Astrocyte of the hippocampus (primary cell): Measurements from ENCODE around the gene CASP3.
A peak's percentile ranks its signal among the peaks of the same experiment; 100 is the strongest.

Experiments
- DNase-seq: peaks from one replicate; pipeline ENCODE4 v3.0.0; 2011; ENCODE audit warnings: low read depth, low spot score

Gene CASP3

DNA sequence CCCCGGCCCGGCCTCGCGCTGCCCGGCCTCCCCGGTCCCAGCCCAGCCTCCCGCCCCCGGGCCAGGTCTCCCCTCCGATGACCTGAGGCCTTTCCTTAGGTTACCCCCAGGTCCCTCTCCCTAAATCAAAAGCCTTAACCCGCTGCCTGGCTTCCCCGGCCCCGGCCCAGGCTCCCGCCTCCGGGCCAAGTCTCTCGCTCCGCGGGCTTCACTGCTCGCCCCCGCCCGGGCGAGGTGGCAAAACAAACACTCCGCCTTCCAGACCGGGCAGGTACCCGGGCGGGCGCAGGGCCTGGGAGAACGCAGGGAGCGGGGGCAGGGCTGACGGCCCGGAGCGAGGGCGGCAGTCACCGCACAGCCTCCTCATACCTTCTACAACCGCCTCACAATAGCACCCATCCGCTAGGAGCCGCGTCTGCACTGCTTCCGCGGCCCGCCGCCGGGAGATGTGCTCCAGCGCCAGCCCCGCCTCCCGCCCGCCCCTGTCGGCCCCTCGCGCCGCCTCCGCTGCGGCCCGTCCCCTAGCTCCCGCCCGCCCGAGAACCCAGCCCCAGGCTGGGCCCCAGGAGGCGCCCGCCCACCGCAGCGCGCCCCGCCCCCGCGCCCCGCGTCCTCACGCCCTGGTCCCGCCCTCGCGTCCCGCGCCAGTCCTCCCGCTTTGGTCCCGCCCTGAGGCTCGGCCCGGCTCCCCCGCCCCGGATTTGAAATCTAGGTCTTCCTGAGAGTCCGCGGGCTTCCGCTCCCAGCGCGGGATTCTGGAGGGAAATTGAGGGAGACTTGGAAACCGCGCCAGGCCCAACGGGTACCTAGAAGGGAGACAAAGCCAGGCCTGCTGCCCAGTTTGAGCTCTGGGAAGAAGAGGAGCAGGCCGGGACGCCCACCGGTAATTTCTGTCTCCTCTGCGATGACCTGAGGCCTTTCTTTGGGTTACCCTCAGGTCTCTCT lies at the start of gene CASP3, which contains the start of gene PRIMPOL:
TSS of gene CASP3 (minus strand) at position 422 of the 945 bp plus-strand sequence. CDS start 10,994 bp downstream, outside the sequence.
TSS of gene PRIMPOL (plus strand) at position 713 of the 945 bp plus-strand sequence. CDS start 7,403 bp downstream, outside the sequence.
- peak; percentile 99 for DNase-seq

DNA sequence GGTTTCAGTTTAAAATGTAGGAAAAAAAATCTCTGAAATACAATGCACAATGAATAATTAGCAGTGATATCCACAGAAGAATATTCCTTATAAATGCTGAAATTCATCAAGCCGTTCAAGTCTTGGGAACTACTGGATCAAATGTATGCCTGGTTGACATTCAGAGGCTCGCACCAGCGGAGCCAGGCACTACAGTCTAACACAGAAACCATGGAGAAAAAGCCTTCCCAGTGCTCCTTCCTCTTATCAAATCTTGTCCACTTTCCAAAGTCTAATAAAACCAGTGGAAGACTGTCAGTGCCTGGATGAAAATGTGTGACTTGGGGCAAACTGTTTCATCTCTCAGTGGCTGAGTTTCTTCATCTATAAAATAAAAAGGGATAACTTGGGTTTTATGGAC lies 48.7 kb upstream of the CASP3 start:
- no peak for DNase-seq

DNA sequence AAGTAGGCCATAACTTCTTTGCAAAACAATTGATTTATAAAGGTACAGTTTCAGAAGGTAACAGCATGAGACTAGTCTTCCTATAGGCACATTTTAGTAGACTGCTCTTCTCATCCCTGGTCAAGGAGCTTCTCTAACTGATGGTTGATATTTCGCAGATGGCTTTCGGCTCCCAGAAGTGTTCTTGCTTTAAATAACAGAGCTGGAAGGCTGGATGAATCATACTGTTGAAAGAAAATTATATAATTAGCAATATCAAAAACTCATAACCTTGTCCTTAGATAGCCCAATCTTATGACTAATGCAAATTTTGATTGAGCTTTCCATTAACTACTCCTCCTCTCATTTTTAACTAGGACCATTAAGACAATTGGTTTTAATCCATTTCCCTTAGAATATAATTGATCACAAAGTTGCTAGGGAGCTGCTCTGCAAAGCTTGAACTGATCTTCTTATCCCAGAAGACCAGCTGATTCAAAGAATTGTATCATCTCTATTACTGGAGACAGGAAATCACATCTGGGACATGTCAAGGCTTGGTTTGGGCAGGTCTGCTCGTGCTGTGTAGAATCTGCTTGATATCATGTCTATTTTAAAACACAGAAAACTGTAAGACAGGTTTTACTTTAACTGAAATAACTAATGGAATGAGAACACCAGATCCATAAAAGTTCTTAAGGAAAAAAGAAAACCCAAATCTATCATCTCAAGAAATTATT lies 46.1 kb upstream of the CASP3 start:
- DNase-seq = no peak

DNA sequence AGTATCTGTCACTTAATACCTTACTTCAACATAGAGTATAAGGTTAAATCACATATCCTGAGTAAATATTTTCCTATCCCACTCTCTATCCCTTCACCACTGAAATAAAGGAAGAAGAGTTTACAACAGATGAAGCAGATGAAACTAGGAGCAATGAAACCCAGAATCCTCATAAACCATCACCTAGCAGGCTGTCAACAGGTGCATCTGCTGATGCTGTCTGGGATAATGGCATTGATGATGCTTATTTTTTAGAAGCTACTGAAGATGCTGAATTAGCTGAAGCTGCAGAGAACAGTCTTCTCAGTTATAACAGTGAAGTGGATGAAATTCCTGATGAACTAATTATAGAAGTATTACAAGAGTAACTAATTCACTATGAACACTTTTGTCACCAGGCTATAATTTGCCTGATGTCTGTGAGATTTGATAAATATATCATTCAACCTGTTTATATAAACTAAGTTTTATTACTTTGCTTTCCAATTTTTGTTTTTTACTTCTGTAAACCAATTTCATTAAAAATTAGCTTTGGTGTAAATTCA lies 45.2 kb upstream of the CASP3 start:
- no peak for DNase-seq

DNA sequence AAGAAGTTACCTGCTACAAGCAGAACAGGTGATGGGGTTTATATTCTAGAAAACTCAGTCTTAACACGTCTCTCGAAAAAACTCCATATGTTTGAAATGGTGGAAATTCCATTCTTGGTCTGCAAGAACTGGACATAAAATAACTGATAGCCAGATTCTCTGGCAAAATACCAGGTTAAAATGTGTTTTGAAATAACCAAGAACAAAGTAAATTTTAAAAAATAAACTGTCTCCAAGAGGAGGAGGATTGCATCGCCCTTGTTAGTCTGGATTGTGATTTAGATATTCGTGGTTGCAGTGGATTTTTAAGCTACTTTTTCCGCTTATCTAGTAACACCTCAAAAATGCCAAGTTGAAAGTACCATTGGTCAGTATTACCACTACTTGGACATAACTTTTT lies 43.8 kb upstream of the CASP3 start:
- DNase-seq = peak; percentile 27

DNA sequence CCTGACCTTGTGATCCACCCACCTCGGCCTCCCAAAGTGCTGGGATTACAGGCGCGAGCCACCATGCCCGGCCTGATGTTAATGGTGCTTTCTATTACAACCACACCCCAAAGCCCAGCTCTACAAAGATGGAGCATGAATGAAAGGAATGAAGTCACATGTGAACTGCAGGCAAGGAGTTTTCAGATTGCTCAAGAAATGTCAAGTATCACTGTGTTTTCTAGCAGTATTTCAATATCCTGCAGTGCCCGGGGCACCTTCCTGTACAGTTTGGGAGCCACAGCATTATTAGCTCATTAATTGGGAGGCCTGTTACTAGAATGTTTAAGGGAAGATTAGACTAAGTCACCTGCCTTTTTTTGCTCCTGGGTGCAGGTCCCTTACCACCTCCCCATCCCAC lies 40.4 kb upstream of the CASP3 start:
- DNase-seq = no peak

DNA sequence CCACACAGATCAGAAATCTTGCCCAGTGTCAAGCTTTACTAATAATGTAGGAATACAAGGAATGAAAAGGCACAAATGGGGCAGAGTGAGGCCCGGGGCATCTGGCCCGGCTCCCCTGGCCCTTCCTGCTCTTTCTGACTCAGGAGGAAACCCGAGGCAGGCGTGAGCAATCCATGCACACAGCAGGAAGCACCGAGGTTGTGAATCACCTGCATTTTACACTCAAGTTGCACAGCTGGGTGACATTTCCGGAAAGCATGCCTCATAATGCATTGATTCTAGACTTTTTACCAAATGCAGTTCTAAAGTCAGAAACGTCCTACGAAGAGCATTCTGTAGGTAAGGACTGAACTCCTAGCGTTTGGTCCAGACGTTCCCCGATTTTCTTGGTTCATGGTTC lies 39.2 kb upstream of the CASP3 start:
- DNase-seq = peak; percentile 84

DNA sequence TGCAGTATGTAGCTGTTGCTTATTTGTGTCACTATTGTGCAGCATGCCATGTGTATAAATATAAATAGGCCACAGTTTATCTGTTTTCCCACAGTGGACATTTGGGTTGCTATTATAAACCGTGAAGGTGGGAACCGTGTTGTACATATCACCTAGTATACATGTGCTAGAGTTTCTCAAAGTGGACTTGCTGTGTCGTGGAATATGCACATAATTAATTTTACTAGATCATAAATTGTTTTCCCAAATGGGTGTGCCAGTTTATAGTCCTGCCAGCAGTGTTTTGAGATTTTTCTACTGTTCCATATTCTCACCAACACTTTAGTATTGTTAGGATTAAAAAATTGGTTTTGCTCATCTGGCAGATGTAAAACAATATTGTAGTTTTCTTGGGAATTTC lies 38.8 kb upstream of the CASP3 start:
- no peak for DNase-seq

DNA sequence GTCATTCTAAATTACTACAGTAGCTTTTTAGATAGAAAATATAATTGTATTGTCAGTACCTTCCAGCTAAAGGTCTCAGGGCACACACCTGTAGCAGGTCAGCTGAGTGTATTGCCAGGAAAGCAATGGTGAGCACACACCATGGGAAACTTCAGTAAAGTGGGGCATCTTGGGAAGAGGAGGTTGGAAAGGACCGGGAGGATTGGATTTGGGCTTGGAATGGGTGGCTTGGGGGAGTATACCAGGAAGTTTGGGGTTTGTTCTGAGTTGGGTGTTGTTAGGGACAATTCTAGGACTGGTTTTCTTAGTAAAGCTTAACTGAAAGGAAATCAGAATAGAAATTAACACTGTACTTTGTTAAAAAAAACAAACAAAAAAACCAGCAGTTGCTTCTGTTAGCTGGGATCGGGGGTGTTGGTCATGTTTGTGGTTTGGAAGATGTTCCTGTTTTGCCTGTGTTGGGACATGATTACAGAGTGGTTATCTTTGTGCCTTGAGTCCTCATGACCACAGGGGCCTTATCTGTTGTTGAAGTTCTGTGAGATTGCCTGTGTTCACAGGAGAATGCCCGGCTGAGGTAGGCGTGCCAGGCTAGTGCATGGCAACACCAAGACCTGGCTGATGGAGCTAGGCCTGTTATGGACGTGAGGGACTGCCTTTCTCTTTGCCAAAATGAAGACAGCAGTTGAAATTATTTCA lies 35.4 kb upstream of the CASP3 start:
- DNase-seq = no peak

DNA sequence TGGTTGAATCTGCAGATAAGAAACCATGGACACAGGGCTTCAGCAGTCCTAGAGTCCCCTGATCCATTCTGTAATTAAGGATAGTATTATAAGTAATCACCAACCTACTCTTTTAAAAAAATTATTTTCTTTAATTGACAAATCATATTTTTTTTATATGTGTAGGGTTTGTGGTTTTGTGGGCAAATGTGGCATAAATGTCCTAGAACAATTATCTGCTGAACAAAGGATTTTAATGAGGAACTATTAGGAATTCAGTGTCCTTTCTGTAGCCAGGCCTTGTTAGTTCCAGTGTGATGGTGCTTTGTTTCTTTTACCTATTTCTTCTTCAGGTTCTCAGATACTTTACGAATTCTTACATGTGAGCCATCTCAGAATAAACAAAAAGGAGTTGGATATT lies 32.7 kb upstream of the CASP3 start:
- DNase-seq = no peak

DNA sequence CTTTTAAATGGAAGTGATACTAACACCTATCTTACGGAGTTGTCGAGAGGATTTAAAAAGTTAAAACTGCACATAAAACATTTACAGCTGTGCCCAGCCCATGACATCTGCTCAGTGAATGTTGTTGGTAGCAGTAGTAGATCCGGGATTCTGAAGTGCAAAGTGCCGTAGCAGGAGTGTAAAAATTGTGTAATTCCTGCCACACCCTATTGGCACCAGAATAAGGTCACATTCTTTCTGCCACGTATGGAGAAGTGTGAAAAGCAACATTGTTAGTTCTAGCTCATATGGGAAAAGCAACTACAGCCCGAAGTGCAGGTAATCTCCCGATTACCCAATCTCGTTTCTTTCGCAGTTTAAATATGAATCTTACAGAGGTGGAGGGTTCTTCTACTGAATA lies 31.5 kb upstream of the CASP3 start:
- no peak for DNase-seq

DNA sequence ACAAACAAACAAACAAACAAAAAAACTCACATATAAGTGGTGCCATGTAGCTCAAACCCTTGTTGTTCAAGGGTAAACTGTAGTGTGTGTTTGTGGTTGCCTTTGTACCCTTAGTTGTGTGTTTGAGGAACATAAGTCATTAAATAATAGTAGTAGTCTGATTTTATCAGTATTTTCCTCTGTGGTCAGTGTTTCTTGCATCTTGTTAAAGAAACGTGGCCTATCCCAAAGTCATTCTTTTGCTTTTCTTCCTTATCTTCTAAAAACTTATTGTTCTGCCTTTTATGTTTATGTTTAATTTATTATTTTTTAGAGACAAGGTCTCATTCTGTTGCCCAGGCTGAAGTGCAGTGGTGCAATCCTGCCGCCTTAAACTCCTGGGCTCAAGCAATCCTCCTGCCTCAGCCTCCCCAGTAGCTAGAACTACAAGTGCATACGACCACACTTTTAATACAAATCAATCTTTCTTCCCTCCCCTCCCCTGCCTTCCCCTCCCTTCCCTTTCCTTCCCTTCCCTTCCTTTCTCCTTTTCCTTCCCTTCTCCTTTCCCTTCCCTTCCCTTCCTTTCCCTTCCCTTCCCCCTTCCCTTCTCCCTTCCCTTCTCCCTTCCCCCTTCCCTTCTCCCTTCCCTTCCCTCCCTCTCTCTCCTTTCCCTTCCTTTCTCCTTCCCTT lies 26.7 kb upstream of the CASP3 start:
- DNase-seq = no peak

DNA sequence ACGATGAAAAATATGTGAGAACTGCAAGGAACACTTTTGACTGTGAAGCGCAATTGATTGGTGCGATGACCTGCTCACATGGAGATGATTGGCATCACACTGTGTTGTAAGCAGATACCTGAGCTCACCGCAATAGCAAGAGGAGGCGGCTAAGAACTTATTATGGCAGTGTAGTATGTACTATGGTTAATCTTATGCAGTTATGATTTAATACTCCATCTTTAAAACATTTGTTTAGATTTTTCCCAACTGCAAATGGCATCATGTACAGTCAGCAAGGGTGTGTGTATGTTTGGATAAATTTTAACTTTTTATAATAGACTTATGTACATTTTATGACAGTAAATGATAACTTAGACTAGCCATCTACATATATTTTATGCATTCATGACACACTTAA lies 25.8 kb upstream of the CASP3 start:
- DNase-seq = no peak

DNA sequence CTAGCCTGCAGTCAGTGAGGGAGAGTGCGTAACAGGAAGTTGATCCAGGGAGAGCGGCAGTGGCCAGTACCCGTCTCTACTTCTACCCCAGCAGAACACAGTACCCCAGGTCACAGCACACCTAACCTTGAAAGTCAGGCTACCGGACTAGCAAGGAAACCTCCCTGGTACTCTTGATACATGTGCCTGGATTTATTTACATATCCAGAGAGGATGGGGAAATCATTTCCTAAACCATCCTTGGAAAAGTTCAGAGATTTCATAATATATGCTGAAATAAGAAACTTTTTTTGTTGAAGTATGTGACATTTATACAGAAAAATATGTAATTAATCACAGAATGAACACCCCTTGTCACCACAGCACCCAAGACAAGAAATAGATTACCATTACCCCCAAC lies 24.8 kb upstream of the CASP3 start:
- DNase-seq = no peak

DNA sequence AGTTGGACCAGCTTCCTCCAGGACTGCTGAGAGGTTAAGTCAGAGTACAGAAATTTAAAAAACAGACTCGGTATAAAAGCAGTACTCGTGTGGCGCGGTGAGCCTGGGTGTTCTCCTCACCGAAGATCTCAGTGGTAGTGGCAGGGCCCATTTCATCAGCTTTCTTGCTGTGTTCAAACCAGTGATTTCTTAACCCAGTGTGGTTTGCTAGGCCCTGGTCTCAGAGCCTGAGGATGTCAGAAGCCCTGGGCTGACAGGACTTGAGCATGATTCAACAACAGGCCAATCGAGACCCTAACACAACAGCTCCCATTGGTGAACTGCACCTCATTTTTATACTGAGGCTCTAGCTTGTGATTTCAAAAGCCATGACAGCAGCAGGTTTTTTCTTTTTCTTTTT lies 23.5 kb upstream of the CASP3 start:
- DNase-seq = no peak

DNA sequence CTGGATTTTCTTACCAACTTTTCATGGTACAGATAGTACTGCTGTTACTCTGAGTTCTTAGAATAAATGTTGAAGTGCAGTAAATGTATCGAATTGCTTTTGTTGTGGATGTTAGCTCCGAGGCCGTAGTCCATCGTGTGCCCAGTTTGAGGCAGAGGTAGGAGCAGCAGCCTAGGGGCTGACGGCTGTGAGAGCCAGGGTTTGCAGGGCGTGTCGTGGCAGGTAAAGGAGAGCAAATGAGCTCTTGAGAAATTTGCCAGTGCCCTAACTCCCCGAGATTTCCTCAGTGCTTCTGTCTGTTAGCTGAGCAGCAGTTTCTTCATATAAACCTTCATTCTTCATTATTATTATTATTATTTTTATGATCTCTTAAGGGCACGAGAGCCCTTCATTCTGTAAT lies 21.9 kb upstream of the CASP3 start:
- DNase-seq = no peak

DNA sequence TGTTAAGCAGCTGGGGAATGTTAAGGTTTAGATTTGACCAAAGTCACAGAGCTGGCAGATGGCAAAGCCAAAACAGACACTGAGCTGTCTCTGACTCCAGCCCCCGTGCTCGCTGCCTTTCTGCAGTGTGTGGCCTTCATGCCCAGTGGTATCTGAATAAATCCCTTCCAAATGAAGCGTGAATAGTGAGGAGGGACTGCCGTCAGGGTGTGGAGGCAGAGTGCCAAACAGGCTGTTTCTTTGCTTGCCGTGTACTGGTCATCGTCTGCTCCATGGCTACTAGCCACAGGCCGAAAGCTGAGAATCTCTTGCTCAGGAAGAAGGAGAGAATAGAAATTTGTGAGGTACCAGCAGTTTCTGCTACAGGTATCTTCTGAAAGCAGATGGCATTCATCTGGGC lies 20.0 kb upstream of the CASP3 start:
- DNase-seq = peak; percentile 76

DNA sequence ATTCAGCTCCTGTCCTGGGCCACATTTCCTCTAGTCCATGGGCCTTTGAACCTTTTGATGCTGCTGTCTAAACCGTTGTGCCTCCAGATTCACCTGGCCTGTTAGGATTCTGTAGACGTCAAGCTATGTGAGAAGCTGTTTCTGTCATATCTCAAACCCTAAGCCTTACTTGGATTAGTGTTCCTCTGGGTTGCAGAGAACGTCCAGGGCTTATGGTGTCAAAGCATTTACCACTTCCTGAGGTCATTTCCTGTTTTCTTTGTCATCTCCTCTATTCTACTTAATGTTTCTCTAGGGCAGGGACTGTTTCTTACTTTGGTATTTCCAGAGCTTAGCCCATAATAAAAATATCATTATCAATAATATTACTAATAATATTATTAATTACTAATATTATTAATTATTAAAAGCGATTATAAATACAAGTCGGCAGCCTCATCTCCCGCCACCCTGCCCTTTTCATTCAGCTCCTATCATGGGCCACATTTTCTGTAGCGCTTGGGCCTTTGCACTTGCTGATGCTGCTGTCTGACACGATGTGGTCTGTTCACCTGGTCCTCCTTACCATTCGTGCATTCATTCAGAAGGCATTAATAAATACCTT lies 19.4 kb upstream of the CASP3 start:
- no peak for DNase-seq

DNA sequence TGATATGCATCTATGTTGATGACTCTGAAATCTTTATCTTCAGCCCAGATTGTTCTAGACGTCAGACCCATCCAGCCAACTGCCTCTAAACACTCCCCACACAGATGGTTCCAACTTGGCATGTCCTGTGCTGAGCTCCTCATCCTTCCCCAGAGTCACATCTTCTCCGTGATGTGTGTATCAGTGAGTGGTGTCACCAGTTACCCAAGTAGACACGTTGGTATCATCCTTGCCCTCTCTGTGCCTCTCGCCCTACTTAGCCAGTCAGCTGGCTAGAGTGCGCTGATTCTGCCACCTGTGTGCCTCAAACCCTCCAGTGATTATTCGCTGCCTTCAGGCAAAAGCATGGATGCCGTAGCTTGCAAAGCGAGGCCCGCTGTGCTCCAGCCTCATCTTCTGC lies 18.8 kb upstream of the CASP3 start:
- no peak for DNase-seq

DNA sequence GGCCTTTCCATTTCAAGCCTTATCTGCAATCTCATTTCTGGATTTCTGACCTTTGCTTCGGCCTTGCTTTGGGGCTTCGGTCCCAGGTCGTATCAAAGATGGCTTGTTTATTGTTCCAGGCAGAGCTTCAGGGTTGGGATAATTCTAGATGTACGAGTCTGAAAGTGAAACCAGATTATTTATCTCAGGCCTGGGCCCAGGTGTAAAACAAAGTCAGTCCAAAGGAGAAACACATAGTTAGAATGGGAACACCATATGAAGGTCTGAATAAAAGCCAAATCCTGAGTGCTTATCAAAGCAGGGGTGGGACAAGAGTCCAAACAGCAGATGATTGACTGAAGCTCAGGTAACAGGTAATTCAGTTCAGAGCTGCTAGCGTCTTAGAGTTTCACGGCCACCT lies 17.4 kb upstream of the CASP3 start:
- DNase-seq = no peak
